Measurements from ENCODE around the gene TTC13. TPM values are rescaled to one million over a fixed set of nuclear protein-coding genes. Genes with fewer than 3 reads are reported as not detected.

The TTC13 gene
- total RNA-seq, 1 donor from 2014 or later, result 28.8 TPM

DNA sequence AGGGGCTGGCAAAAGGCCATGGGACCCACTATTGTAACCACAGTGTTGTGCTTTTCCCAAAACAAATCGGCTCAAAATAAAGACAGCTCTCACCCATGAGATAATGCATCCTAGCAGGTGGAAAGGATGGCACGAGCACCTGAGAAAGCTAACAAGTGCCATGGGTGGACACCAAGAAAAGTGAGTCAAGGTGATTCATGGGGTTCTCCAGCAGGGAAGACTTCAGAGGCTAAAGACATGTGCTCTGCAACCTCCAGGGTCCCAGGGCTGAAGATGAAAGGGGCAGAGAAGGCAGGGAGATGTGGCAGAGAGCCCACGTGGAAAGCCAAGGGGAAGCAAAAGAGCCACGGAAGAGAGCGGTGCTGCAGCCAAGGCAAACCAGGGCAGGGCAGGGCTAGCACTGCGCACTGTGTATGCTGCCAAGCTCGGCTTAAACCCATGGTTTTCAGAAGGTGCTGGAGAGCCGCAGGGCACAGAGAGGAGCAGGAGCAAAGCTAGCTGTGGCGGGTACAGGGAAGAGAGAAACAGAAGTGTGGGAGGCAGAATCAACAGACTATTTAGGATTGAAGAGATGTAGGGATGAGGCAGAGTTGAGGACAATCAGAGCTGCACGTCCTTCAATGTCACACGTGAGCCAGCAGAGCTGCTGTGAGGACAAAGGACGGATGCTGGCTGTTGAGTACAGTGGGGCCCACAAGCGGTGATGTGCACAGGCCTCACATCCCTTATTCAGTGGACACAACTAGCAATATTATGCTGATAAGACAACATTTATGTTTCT is 68.5 kb downstream of the TTC13 start:
- intact Hi-C loops (cut with micrococcal nuclease), result no loop called here

DNA sequence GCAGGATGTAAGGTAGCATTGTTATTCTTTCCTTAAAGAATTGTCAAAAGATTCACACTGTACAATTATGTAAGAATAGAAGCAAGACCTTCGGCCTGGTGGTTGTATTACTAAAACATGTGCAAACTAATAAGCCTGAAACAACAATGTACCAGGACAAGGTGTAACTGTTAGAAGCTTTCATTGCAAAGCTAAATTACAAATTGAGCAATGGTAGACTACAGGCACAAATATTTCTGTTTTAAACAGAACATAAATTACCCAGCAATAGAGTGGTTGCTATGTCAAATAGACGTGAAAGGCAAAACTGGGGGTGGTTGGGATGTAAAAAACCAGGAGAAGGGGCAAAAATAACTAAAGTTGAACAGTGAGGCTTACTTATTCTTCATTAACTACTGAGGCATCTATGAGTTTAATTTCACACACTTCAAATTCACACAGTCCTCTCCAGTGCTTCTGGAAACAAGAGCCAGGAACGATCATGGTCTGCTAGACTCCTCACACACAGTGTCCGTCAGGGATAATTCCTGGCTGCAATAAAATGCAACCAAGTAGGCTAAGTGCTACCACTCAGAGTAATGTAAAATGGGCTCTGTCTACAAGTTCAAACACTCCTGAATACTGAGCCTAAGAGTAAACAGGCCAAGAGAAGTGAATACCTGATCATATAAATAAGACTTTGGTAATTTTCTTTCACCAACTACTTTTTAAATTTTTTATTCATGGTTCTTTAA is 71.0 kb downstream of the TTC13 start:
- intact Hi-C loops (cut with micrococcal nuclease), result no loop called here

DNA sequence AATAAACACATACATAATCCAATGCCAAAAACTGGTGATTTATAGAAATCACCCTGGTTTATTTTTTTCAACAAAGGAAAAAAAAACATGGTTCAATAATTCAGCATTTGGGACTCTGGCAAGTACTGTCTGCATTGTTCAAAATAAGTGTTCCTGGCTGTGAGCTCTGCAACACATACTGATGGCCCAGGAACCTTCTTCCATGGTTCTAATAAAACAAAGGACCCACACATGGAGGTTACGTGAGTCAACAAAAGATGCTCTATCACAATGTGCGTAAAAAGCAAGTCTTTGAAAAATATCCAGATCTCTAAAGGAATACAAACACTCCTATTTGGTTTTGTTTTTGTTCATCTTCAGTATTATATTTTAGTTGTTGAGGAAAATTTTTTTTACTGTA is 72.4 kb downstream of the TTC13 start:
- intact Hi-C loops (cut with micrococcal nuclease), result no loop called here

DNA sequence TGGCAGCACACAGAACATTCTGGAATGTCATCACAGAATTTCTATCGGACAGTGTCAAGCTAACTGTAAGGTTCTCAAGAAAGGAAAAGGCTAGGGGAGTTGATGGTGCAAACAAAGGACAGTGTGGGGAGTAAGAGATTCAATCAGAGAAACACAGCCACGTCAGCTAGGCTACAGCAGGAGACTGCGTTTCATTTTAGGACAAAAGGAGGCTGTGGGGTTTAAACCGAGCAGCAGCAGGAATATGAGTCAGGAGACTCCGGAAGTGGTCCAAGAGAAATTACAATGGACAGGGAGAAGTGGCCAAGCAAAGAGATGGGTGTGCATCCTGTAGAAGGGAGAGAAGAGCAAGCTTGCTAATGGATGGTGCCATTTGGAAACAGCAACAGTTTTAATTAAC is 72.9 kb downstream of the TTC13 start:
- intact Hi-C loops (cut with micrococcal nuclease), result no loop called here

DNA sequence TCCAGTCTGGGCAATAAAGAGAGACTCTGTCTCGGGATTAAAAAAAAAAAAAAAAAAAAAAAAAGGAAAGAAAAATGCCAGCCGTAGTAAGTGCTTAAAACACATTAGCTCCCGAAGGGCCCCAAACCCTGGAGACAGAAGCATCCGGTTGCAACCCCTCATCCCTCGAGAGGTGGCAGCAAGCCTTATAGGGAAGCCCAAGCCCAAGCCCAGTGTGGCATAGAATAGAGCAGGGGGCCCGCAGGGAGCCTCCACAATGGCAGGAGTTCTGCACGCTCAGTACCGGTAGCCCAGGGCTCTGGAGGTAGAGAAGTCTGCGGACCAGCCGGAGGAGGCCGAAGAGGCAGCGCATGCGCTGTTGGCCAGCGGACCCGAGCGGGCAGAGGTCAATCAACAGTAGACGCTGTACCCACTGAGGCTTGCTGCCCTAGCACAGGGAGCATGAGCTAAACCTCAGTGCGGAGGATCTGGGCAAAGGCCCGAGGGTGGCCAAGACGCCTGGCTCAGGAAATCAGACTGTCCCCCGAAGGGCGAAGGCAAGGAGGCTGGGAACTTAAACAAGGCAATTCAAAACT is 76.2 kb downstream of the TTC13 start:
- intact Hi-C loops (cut with micrococcal nuclease), result no loop called here

DNA sequence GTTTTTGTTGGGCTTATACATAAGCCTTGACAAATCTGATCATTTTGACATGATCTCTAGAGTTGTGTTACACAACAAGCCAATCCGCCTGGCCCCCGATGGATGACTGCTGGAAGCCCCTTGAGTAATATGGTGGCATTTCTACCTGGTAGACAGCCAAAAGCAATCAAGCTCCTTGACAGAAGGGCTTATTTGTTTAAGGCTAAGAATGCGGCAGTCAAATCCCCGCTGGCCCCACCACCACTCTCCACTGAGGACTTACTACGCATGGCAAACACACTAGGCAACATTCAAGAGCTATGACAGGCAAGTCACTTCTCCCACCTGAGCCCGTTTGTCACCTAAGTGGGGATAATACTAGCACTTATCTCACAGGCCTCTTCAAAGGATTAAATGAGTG is 77.0 kb downstream of the TTC13 start:
- intact Hi-C loops (cut with micrococcal nuclease), result no loop called here

DNA sequence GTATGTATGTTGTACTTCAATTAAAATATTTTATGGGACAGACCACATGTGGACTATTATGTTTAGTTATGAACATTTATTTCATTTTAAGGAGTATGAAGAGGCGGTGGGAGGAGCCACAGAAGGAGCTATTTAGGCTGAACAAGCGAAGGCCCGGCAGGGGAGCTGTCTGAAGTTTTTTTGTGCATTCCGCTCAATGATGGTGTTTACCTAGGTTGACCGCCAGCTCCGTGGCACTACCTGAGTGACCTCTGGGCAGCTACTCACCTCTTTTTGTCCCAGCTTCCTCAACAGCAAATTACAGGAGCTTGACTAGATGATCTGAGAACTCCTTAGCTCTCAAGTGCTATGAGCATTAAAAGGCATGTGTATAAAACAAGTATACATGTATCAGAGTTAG is 77.7 kb downstream of the TTC13 start:
- intact Hi-C loops (cut with micrococcal nuclease), result no loop called here

- intact Hi-C loops (cut with micrococcal nuclease), result no loop called here
Measured at GRCh38 chr1:230899841-230900251, 78.8 kb downstream of the TTC13 start.

DNA sequence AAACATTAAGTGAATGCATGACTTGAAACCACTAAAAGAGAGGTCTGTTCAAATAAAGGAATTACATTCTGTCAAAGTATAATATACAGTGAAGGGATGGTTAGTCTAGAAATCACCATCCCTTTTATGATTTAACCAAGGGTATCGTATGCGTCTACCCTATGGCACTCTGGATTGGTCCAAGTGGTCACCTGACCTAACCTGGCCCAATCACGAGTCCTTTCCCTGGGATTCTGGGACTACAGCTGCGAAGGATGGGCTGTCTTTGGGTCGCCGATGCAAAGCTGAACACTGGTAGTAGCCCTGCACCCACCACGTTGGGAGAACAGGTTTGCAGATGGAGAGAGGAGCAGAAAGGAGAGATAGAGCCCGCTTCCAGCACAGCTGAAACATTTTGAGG is 79.9 kb downstream of the TTC13 start:
- intact Hi-C loops (cut with micrococcal nuclease), result no loop called here

- intact Hi-C loops (cut with micrococcal nuclease), result no loop called here
Measured at GRCh38 chr1:230898144-230898543, 80.5 kb downstream of the TTC13 start.

- intact Hi-C loops (cut with micrococcal nuclease), result no loop called here
Measured at GRCh38 chr1:230896779-230897178, 81.9 kb downstream of the TTC13 start.

GRCh38 chr1:230895452-230895851 is 83.2 kb downstream of the TTC13 start:
- intact Hi-C loops (cut with micrococcal nuclease), result no loop called here

- intact Hi-C loops (cut with micrococcal nuclease), result no loop called here
Measured at GRCh38 chr1:230894664-230895063, 84.0 kb downstream of the TTC13 start.

- intact Hi-C loops (cut with micrococcal nuclease), result no loop called here
Measured at GRCh38 chr1:230894032-230894431, 84.6 kb downstream of the TTC13 start.

- intact Hi-C loops (cut with micrococcal nuclease), result no loop called here
Measured at GRCh38 chr1:230892018-230892491, 86.6 kb downstream of the TTC13 start.

GRCh38 chr1:230891413-230891812 is 87.2 kb downstream of the TTC13 start:
- intact Hi-C loops (cut with micrococcal nuclease), result no loop called here

DNA sequence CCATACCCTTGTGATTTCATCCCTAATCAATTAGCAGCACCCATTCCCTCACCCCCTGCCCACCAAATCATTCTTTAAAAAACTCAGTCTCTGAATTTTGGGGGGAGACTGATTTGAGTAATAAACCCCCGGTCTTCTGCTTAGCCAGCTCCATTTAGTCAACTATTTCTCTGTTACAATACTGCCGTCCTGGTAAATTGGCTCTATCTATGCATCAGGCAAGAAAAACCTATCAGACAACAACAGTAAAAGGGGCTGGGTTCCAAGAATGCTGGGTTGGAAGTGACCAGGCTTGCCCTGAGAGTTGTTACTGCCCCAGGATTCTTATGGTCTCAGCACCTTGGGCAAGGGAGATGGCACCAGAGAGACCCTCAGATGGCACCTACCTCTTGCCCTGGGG is 94.0 kb downstream of the TTC13 start:
- intact Hi-C loops (cut with micrococcal nuclease), result no loop called here

DNA sequence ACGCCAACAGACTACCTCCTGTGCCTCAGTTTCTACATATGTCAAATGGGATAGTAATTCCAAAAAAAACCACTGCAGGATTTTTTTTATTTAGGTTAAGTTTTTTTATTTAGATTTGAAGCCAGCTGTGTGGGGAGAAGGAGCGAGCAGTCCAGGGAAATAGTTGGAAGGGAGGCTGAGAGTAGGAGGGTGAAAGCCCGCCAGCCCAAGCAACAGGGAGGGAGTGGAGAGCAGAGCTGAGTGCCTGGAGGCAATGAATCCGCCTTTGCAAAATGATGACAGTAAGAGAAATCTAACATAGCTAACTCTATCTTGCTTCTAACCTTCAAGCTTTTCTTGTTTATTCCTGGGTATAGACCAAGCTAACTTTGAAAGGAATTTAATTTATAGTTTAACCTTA is 94.7 kb downstream of the TTC13 start:
- intact Hi-C loops (cut with micrococcal nuclease), result no loop called here

GRCh38 chr1:230879778-230880177 is 98.9 kb downstream of the TTC13 start:
- intact Hi-C loops (cut with micrococcal nuclease), result no loop called here

DNA sequence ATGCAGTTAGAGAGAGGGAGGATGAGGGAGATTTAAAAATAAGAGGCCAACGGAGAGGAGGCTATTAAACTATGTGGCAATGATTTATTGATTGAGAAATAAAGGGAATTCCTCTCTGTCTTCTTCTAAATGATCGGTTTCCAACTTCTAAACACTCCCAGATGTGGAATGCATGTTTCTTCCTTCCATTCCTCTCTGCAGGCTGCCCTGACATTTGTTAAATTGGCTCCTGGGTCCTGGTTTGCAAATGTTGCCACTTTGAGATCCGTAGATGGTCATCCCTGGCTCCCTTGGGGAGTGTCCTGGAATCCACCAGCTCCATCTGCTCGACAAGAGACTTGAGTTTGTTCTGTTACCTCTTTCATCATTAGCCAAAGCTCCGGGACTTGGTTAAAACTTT is 100.1 kb downstream of the TTC13 start:
- intact Hi-C loops (cut with micrococcal nuclease), result no loop called here

DNA sequence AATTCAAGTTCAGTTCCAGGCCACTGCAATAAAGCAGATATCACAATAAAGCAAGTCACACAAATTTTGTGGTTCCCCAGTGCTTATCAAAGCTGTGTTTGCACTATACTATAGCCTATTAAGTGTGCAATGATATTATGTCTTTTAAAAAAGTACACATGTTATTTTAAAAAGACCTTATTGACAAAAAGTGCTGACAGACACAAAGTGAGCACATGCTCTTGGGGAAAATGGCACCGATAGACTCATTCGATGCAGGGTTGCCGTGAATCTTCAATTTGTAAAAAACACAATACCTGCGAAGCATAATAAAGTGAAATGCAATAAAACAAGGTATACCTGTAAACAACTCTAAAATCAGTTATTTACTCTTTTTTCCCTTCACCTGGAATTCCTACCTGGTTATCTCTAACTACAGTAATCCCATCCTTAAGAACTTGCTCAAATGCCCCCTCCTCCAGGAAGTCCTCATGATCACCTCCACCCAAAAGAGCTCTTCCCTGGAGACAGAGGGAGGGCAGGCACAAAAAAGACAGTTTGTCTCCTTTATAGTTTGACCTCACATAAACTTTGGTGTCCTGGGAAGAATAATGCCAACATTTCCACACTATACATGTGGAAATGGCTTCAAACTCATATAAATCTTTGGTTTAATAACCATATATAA is 100.6 kb downstream of the TTC13 start:
- intact Hi-C loops (cut with micrococcal nuclease), result no loop called here

All from T-helper 1 cell treated with Interleukin-12 subunit alpha and Interleukin-12 subunit beta and Interleukin-4 antibody, amounts not matched to agents 30 ng/mL and 1 ng/mL, for 36 hours (primary cell).